Right lung (tissue), 5 donors: Measurements from ENCODE around the gene CMKLR1. TPM values are rescaled to one million over a fixed set of nuclear protein-coding genes. Genes with fewer than 3 reads are reported as not detected.

Source experiments
- DNase-seq, 2 donors: peaks; one replicate each; pipeline ENCODE4 v3.0.0-alpha.2; 2013
- polyA plus RNA-seq, 5 donors: library from polyadenylated mRNA; unstranded; fragments of 120-200 nt; gene quantifications; one replicate each; pipeline versions ENCODE4 v1.2.1 to v1.2.3, GENCODE V29; 2013; ENCODE audit warnings: inconsistent platforms in 1 of 5, low replicate concordance in 1 of 5; ENCODE audit not compliant: insufficient read length in 5 of 5, insufficient read depth in 1 of 5

Gene CMKLR1
- polyA plus RNA-seq, 5 donors: 10.1 to 13.5 (median 12.7) TPM

DNA sequence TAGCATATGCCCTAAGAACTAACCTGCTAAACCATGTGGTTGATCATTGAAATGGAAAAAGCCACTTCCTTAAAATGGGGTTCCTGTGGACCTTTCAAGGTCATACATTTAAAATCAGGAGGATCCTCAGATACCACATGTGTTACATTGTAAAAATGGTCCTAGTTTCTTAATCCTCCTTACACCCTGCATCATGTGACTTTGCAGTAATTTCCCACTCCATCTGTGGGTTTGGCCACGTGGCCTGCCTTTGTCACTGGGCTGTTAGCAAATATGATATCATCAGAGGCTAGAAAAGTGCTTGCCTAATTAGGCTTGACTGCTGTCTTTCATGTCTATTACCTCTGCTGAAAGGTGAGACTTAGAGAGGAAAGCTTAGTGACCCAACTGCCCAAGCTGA, 70.7 kb downstream of the CMKLR1 start:
- DNase-seq: no peak

DNA sequence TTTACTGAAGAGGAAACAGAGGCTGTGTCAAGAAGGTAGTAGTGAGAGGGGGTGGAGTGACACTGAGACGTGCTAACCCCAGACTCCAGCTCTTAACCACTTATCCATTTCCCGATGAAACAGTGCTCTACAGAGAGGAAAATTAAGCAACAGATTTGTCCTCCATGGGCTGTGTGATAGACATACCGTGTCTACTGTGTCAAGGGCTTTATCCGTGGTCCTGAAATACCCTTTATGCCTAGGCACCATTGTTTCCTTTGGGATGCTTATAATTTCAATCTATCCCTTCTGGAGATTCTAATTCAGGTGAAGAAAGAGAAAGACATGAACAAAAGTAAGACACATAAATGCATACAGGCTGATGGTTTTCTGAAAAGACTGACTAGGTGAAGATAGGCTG, 71.7 kb downstream of the CMKLR1 start:
- DNase-seq: no peak

DNA sequence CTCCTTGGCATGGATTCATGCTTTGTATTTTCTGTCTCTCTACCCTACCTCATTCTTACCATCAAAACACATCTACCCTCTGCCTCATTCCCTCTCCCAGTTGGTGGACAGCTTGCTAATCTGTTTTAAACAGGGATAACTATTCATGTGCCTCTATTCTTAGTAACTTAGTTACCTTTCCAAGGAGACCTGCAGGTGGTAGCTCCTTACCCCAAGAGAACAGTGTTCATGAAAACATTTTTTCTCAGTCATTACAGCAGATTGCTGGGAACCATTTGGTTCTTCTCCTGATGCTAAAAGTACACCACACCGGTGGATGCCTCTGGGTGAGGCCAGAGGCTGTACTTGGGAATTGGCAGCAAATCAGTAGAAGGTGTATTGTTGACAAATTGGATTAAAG, 73.0 kb downstream of the CMKLR1 start:
- DNase-seq: no peak

DNA sequence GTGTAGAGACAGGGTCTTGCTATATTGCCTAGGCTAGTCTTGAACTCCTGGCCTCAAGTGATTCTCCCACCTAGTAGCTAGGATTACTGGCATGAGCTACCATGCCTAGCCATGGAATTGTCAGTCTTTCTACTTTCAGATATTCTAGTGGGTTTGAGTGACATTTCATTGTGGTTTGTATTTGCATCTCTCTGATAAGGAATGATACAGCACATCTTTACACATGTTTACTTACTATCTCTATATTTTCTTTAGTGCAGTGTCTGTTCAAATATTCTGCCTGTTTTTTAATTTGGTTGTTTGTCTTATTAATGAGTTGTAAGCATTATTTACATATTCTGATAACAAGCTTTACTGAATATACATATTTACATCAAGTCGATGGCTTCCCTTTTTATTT, 73.6 kb downstream of the CMKLR1 start:
- DNase-seq: no peak

DNA sequence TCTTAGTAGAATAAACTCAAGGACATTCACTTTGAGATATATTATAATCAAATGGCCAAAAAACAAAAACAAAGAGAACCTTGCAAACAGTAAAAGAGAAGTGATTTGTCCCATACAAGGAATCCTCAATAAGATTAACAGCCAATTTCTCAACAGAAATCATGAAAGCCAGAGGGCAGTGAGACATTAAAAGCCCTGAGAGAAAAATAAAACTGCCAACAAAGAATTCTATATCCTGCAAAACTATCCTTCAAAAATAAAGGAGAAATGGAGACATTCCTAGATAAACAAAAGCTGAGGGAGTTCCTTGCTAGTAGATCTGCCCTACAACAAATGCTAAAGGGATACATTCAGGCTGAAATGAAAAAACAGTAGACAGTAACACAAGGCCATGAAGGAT, 78.1 kb downstream of the CMKLR1 start:
- DNase-seq: no peak

DNA sequence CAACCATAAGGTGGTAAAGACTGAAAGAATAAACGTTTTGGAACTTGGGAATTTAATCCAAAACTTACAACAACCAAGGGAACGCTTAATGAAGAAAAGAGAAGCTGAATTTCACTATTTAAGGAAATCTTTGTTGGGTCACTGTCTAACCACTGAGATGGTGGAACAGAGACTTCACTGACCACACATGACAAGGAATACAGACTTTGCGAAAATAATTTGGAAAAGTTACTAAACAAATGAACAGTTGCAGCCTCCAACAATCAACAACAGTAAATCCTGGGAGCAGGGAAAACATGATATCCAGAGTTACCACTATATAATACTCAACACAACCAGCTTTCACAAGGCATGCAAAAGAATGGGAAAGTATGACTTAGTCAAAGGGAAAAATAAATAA, 79.1 kb downstream of the CMKLR1 start:
- DNase-seq: no peak

DNA sequence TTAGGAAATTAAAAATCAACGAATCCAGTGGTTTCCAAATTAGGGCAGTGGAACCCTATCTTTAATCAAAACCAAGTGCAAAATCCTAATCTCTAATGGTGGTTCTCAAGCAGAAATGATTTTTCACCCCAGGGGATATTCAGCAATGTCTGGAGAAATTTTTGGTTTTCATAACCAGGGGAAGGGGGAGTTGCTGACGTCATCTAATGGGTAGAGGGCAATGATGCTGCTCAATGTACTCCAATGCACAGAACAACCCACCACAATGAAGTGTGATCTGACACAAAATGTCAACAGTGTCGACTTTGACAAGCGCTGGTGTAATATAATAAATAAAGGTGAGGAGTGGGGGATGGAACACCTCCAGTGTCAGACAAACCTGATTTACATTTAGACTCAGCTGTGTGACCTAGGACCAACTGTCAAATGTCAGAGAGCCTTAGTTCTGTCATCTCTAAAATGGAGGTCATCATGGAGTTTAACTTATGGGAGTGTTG, 81.5 kb downstream of the CMKLR1 start:
- no peak for DNase-seq

DNA sequence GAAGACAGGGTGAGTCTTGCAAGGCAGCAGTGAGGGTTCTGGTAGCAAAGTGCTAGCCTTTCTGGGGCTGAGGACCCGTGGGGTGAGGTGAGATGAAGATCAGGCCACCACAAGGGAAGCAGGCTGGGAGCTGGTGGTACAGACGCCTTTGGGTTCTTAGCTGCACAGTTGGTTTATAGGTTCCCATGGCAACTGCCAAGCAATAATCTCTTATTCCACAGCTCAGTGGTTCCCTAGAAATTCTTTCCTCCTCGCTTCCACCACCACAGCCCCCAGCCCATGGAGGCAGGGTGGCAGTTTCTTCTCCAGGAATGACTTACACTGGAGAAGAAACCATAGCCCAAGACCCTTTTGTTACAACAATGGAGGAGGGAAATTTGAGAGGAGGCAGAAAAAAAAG, 82.1 kb downstream of the CMKLR1 start:
- no peak for DNase-seq

DNA sequence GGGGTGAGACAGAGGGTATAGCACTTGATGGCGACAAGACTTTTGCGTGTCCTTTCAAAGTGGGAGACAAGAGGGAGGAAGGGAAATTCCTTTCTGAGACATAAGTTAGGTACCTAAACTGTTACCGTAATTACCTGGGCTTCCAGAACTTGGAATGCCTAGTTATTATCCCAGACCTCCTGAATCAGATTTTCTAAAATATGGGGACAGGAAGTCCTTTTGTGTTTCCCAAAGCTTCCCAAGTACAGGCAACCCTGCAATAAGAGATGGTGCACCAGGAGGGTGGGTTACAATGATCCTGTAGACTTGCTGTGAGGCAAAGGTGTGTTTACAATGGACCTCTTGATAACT, 83.9 kb downstream of the CMKLR1 start:
- DNase-seq: no peak

DNA sequence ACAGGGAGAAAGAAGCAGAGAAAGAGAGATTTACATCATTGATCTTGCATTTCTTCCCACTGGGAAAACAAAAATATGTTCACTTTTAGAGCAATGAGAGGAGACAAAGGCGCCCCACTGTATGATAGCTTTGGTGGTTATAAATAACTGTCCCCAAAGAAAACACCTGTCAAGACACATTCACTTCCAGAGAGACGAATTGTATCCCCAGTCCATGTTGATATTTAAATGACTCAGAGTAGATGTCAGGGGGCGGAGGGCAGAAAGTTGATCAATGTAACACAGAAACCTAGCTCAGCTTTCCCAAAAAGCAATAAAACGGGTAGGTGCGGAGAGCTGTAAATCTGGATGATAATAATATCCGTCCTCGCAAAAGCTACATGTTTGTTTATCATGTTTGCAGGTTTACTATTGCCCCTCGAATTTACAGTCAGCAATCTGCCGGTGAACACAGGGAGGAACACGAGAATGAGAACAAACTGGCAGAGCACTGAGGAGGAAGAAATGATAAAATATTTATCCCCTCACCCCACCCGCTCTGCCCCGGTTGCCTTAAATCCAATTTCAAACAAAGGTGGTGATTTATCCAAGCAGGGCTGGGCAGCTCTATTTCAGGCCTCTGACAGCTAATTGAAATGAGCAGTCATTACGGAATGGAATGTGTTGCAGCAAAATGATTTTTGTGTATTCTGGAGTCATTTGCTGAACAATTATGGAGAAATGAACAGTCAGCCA, 84.4 kb downstream of the CMKLR1 start:
- DNase-seq: no peak

DNA sequence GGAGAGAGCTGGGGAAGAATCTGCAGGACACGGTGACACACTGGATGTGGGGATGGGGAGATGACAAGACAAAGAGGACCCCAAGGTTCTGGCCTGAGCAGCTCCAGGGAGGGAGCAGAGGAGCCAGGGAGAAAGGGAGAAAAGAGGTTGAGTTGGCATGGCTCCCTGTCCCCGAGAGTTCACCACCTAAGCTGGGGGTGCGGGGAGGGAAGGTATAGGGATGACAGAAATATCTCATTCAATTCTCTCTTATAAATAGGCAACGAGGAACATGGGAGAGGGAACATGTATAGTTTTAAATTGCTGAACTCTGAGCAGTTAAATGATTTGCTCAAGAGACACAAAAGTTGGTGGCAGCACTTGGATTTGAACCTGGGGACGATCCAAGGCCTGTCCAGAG, 85.1 kb downstream of the CMKLR1 start:
- no peak for DNase-seq

DNA sequence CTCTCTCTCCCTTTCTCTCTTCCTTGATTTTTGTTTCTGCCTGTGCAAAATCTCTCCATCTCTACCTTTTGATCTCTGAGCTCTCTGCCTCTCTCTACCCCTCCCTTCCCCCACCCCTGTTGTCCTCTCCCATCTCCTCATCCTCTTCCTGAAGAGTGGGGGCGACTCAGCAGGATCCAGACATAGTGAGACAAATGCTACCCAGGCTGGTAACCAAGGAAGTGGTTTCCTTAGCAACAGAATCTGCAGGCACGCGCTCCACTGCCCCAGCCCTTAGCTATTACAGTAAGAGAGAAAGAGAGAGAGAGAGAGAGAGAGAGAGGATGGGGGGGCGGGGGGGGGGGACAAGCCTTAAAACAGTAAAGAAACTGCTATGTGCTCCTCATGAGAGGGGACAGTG, 85.6 kb downstream of the CMKLR1 start:
- no peak for DNase-seq

DNA sequence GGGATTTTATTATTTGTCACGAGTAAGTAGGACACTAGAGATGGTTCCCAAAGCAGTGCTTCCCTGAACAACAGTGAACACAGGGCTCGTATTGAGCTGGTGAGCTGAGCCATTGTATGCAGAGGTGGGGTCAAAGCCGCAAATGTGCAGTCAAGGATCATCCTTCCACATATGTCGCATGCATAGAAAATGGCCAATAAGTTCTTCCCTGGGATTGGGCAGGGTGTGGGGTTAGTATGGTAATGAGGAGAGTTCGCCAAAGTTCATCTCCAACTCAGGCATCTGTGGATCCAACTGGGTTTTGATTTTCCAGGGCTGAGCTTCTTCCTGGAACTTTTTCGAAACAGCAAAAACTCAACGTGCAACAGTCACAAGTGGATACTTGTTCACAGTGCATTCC, 86.6 kb downstream of the CMKLR1 start:
- no peak for DNase-seq

DNA sequence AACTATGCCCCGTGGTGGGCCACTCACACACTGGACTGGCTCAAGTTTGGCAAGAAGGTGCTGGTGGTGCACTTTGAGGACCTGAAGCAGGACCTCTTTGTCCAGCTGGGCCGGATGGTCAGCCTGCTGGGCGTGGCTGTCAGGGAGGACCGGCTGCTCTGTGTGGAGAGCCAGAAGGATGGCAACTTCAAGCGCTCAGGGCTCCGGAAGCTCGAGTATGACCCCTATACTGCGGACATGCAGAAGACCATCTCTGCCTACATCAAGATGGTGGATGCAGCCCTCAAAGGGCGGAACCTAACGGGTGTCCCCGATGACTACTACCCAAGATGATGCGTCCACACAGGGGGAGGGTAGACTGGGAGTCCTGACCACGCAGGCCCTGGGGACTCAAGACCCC, 91.1 kb downstream of the CMKLR1 start:
- no peak for DNase-seq

DNA sequence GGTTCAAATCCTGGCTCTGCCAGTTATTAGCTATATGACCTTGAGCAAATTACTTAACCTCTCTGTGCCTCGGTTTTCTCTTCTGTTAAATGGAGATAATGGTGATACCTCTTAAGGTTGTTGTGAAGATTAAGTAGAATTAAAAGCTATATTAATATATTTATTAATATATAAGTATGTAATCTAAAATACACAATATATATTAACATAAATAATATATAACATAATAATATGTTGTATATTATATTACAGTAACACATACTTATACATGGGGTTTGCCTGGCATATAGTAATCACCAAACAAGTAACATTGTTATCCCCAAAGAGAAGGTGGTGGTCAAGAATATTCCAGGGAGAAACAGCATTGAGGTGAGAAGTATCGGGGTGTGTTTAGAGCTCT, 92.0 kb downstream of the CMKLR1 start:
- no peak for DNase-seq

DNA sequence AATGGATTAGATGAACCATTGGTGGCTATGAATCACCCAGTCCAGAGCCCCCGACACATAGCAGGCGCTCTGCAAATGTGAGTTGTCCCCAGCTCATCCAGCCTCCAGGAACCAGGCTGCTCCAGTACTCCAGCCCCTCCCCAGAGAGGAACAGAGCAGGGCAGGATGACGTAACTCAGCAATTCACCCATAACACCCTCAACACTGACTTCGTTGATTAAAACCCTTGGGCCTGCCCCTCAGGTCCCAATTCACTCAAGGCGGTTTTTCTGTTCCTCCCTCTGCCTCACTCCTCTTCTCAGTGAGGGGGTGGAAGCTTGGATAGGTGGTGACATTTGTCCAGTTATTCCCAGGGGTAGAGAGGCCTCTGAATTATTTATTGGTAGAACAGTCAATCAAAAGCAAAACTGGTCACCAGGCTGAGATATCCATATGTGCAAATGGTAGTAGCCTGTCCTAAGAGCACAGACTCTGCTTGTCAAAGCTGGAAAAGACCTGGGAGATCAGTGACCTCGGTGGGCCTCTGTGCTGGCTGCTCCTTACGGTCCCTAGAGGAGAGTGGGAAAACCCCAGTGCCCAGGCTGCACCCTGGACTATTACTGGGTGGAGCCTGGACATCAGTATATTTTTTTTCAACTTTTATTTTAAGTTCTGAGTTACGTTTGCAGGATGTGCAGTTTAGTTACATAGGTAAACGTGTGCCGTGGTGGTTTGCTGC, 97.0 kb downstream of the CMKLR1 start:
- no peak for DNase-seq

DNA sequence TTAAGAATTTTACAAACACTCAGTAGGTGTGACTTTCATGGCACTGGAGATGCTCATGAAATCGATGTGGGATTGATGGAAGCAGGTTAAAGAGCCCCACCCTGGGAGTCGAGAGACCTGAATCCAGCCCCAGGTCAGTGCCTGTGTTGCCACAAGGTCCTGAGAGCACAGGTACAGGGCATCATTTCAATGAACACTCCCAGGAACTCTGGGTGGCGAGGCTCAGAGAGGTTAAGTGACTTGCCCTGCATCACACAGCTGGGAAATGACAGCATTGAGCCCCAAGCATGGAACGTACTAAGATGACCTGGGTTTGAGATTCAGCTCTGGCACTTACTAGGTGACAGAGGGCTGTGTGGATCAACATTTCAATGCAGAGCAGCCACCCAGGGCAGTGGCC, 98.2 kb downstream of the CMKLR1 start:
- DNase-seq: no peak

DNA sequence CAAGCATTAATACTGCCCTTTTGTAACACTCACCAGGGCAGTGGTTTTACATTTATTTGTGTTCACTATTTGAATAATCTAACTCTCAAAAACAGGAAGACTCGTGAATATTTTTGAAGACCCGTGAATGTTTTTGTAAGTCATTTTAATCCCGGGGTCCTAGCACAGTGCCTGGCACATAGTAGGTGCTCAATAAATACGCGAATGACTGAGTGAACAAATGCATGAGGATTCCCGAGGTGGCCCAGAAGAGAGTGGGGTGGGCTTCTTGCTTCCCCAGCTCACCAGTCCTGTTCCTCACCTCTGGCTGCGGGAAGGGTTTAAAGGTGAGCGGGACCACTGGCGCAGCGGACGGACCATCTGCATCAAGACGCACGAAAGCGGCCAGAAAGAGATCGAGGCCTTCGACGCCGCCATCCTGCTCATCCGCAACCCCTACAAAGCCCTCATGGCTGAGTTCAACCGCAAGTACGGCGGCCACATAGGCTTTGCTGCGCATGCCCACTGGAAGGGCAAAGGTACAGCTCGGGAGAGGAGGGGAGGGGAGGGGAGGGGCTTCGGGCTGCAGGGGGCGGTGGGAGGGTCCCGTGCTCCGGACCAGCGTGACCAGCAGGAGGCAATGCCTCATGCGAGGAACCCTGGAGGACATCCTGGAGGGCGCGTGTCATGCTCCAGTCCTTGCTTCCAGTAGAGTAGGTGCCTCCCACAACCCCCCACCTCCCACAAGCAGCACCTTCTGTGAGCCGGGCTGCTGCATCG, 98.9 kb downstream of the CMKLR1 start:
- DNase-seq: no peak

DNA sequence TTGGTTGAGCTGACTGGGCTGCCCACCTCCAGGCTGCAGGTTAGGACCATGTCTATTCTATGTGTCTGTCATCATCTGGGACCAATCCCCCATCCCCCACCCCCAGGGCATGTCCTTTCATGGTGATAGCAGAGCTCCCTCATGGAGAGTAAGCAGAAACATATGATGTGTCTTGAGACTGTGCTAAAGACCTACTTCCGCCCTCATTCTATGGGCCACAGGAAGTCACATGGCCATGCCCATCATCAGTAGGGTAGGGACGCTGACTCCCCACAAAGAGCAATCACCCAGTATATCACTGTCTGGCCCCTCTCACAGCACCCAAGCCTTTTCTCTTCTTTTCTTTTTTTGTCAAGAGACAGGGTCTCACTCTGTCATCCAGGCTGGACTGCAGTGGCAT, 99.7 kb downstream of the CMKLR1 start:
- no peak for DNase-seq

DNA sequence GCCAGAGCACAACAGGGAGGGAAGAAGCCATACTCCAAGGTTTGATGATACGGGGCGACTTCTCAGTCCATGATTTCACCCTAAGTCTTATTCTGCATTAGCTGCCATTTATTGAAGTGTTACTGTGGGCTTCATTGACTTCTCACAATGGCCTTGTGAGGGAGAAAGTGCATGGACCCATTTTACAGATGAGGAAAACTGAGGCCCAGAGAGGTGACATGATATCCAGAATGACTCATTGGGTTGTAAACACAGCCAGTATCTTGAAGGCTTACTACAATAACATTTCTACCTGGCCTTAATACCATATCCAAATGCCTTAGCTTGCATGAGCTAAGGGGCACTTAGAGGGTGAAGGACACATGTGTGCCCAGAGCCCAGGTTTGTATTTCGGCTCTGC, 100.6 kb downstream of the CMKLR1 start:
- DNase-seq: no peak
